ENCODE results near the gene ZNF853. TPM values are rescaled to one million over a fixed set of nuclear protein-coding genes. Genes with fewer than 3 reads are reported as not detected.

ZNF853 gene
- total RNA-seq, 1 donor from 2014 or later = 6.2 TPM

GRCh38 chr7:6615723-6616555 lies 529 bp downstream of the ZNF853 start:
- H3K4me2 ChIP-seq = peak overlapping the region; percentile 80
- peaks cover 7% of the 10 kb centered on the region for H3K36me3 Mint-ChIP-seq
- H3K4me1 Mint-ChIP-seq = peaks cover 9% of the 10 kb centered on the region
- peaks cover 11% of the 10 kb centered on the region for H3K27me3 Mint-ChIP-seq (ENCODE audit: insufficient read depth, low read depth)
- H3K9me3 Mint-ChIP-seq = no peaks in the 10 kb centered on the region
- TF ChIP-seq EZH2phosphoT487 (IDR thresholded peaks at IDR 0.05) = no peak
- peaks cover 8% of the 10 kb centered on the region for H3K4me1 ChIP-seq
- peak overlapping the region; percentile 81 for H3K4me3 ChIP-seq
- peaks cover 19% of the 10 kb centered on the region for H3F3A ChIP-seq (ENCODE audit: low read depth)
- no peak overlapping the region for H3K27ac ChIP-seq
- H3K27me3 ChIP-seq = no peaks in the 10 kb centered on the region
- no peaks in the 10 kb centered on the region for H3K36me3 ChIP-seq
- H3K9me3 ChIP-seq (ENCODE audit: low read depth) = no peaks in the 10 kb centered on the region
- H3K79me2 ChIP-seq (ENCODE audit: low read depth) = no peaks in the 10 kb centered on the region
- peak; percentile 45 for DNase-seq (ENCODE audit: low spot score)
- peak overlapping the region; percentile 79 for H3K4me3 Mint-ChIP-seq
- no peak overlapping the region for H3K27ac Mint-ChIP-seq
- H2AFZ ChIP-seq (replicated peaks) = no peak overlapping the region
- H4K20me1 ChIP-seq (ENCODE audit: low read depth) = no peaks in the 10 kb centered on the region
- peak overlapping the region; percentile 68 for H3K9ac ChIP-seq

DNA sequence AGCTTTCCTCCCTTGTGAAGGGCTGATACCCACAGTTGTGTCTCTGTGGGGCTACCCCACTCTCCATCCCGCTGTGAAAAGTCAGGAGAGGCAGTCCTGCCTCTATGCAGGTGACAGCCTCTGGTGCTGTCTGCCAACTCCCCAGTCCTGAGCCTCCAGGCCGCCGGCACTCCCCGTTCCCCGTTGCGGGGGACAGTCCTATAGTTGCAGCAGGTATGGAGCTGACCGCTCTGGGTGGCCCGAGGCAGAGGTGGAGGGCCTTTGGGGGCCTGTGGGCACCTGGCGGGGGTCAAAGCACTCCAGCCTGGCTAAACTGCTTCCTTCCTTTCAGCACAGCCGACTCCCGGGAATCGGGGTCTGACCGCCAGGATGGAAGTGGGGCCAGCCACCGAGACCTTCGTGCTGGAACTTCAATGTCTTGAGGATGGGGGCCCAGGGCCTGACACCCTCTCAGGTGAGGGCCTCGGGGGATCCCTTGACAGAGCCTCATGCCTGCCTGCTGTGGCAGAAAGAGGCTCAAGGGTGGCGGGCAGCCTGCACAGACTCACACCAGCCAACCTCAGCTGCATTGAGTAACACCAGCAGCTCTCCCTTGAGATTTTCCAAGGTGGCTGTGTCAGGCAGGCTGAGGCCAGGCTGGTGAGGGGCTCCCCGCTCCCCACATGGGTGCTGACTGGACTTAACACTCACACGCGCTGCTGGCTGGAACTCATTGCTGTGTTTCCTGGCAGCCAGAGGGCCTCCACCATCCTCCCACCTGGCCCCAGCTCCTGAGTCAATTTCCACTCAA lies 1.6 kb downstream of the ZNF853 start:
- Histone ChIP-seq H3K9ac (no peak overlapping the region), H3K27ac (no peak overlapping the region), H3K9me3 (ENCODE audit: low read depth) (no peaks in the 10 kb centered on the region), H3K36me3 (no peaks in the 10 kb centered on the region), H2AFZ (replicated peaks) (no peak overlapping the region), H3K4me3 (no peak overlapping the region), H3K4me1 (peaks cover 8% of the 10 kb centered on the region), H3F3A (ENCODE audit: low read depth) (peaks cover 19% of the 10 kb centered on the region), H4K20me1 (ENCODE audit: low read depth) (no peaks in the 10 kb centered on the region), H3K79me2 (ENCODE audit: low read depth) (no peaks in the 10 kb centered on the region), H3K4me2 (no peak overlapping the region), H3K27me3 (no peaks in the 10 kb centered on the region)
- TF ChIP-seq, protein P1, sequence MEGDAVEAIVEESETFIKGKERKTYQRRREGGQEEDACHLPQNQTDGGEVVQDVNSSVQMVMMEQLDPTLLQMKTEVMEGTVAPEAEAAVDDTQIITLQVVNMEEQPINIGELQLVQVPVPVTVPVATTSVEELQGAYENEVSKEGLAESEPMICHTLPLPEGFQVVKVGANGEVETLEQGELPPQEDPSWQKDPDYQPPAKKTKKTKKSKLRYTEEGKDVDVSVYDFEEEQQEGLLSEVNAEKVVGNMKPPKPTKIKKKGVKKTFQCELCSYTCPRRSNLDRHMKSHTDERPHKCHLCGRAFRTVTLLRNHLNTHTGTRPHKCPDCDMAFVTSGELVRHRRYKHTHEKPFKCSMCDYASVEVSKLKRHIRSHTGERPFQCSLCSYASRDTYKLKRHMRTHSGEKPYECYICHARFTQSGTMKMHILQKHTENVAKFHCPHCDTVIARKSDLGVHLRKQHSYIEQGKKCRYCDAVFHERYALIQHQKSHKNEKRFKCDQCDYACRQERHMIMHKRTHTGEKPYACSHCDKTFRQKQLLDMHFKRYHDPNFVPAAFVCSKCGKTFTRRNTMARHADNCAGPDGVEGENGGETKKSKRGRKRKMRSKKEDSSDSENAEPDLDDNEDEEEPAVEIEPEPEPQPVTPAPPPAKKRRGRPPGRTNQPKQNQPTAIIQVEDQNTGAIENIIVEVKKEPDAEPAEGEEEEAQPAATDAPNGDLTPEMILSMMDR (IDR thresholded peaks at IDR 0.05) = no peak
- TF ChIP-seq EZH2 (IDR thresholded peaks at IDR 0.05) (no peak), EZH2phosphoT487 (IDR thresholded peaks at IDR 0.05) (no peak)
- no peak overlapping the region for H3K27ac Mint-ChIP-seq
- H3K4me1 Mint-ChIP-seq = peaks cover 9% of the 10 kb centered on the region
- H3K36me3 Mint-ChIP-seq = peaks cover 14% of the 10 kb centered on the region
- H3K9me3 Mint-ChIP-seq = no peaks in the 10 kb centered on the region
- no peak for DNase-seq (ENCODE audit: low spot score)
- H3K4me3 Mint-ChIP-seq = peak overlapping the region; percentile 84
- peaks cover 13% of the 10 kb centered on the region for H3K27me3 Mint-ChIP-seq (ENCODE audit: insufficient read depth, low read depth)

DNA sequence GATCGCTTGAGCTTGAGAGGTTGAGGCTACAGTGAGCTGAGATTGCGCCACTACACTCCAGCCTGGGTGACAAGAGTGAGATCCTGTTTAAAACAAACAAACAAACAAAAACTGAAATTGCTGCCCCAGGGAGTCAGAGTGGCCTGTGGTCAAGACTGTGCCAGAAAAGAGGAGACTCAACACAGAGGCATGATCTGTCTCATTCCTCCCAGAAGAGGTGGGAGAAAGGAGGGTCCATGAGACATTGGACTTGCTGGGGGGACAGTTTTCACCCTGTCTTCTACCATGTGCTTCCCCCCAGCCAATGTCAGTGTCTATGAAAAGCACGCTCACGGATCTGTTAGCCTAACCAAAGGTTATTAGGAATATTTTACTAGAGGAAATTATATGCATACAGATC lies 3.2 kb downstream of the ZNF853 start:
- Mint-ChIP-seq H3K36me3 (peaks cover 17% of the 10 kb centered on the region), H3K4me3 (peak overlapping the region; percentile 24), H3K27me3 (ENCODE audit: insufficient read depth, low read depth) (peaks cover 6% of the 10 kb centered on the region), H3K27ac (no peak overlapping the region), H3K9me3 (no peaks in the 10 kb centered on the region), H3K4me1 (peaks cover 9% of the 10 kb centered on the region)
- H3K4me2 ChIP-seq = no peak overlapping the region
- no peak overlapping the region for H3K27ac ChIP-seq
- H3K4me3 ChIP-seq = no peak overlapping the region
- no peak for DNase-seq (ENCODE audit: low spot score)
- H3K9ac ChIP-seq = no peak overlapping the region
- TF ChIP-seq EZH2phosphoT487 (IDR thresholded peaks at IDR 0.05) (no peak), EZH2 (IDR thresholded peaks at IDR 0.05) (no peak)
- TF ChIP-seq, protein P1 (IDR thresholded peaks at IDR 0.05) = no peak
- no peak overlapping the region for H2AFZ ChIP-seq (replicated peaks)
- peaks cover 8% of the 10 kb centered on the region for H3K4me1 ChIP-seq
- H3K27me3 ChIP-seq = no peaks in the 10 kb centered on the region
- H3K36me3 ChIP-seq = no peaks in the 10 kb centered on the region
- H3K79me2 ChIP-seq (ENCODE audit: low read depth) = no peaks in the 10 kb centered on the region
- peaks cover 16% of the 10 kb centered on the region for H3F3A ChIP-seq (ENCODE audit: low read depth)
- H4K20me1 ChIP-seq (ENCODE audit: low read depth) = no peaks in the 10 kb centered on the region
- no peaks in the 10 kb centered on the region for H3K9me3 ChIP-seq (ENCODE audit: low read depth)
